Measurements from ENCODE around the gene CATSPER1. TPM values are rescaled to one million over a fixed set of nuclear protein-coding genes. Genes with fewer than 3 reads are reported as not detected.

Gene CATSPER1
- total RNA-seq, 1 donor from 2014 or later: 3.6 TPM

GRCh38 chr11:66017321-66017720 lies 9.0 kb downstream of the CATSPER1 start:
- Histone ChIP-seq H3K4me3 (no peak overlapping the region), H3K36me3 (no peaks in the 10 kb centered on the region), H3K4me1 (peaks cover 21% of the 10 kb centered on the region), H3K9me3 (no peaks in the 10 kb centered on the region), H3K27me3 (ENCODE audit: low read depth) (peaks cover 11% of the 10 kb centered on the region), H3K27ac (no peak overlapping the region)
- intact Hi-C loops (cut with DNase I): no loop called here
- DNase-seq: no peak
- no peak for ATAC-seq
- no peak for TF ChIP-seq CTCF (IDR thresholded peaks at IDR 0.05)

GRCh38 chr11:66016793-66017177 lies 9.5 kb downstream of the CATSPER1 start:
- Histone ChIP-seq H3K9me3 (no peaks in the 10 kb centered on the region), H3K4me1 (peaks cover 21% of the 10 kb centered on the region), H3K4me3 (no peak overlapping the region), H3K27ac (no peak overlapping the region), H3K36me3 (no peaks in the 10 kb centered on the region), H3K27me3 (ENCODE audit: low read depth) (peaks cover 15% of the 10 kb centered on the region)
- no peak for TF ChIP-seq CTCF (IDR thresholded peaks at IDR 0.05)
- ATAC-seq (no peak), DNase-seq (no peak)
- intact Hi-C loops (cut with DNase I): no loop called here

GRCh38 chr11:66015936-66016792 lies 10.1 kb downstream of the CATSPER1 start:
- DNase-seq (no peak), ATAC-seq (no peak)
- H3K4me3 ChIP-seq: no peak overlapping the region
- intact Hi-C loops (cut with DNase I): no loop called here
- H3K9me3 ChIP-seq: no peaks in the 10 kb centered on the region
- no peak overlapping the region for H3K27ac ChIP-seq
- H3K27me3 ChIP-seq (ENCODE audit: low read depth): peaks cover 22% of the 10 kb centered on the region
- H3K4me1 ChIP-seq: peaks cover 17% of the 10 kb centered on the region
- no peaks in the 10 kb centered on the region for H3K36me3 ChIP-seq
- no peak for TF ChIP-seq CTCF (IDR thresholded peaks at IDR 0.05)

- Histone ChIP-seq H3K4me3 (no peak overlapping the region), H3K4me1 (peaks cover 17% of the 10 kb centered on the region), H3K27me3 (ENCODE audit: low read depth) (peaks cover 22% of the 10 kb centered on the region), H3K36me3 (no peaks in the 10 kb centered on the region), H3K27ac (no peak overlapping the region), H3K9me3 (no peaks in the 10 kb centered on the region)
- ATAC-seq: no peak
- no peak for DNase-seq
- no peak for TF ChIP-seq CTCF (IDR thresholded peaks at IDR 0.05)
- intact Hi-C loops (cut with DNase I): no loop called here
These were observed 10.8 kb downstream of the CATSPER1 start for GRCh38 chr11:66015454-66015881.

- Histone ChIP-seq H3K4me3 (no peak overlapping the region), H3K4me1 (peaks cover 17% of the 10 kb centered on the region), H3K27me3 (ENCODE audit: low read depth) (peaks cover 22% of the 10 kb centered on the region), H3K36me3 (no peaks in the 10 kb centered on the region), H3K27ac (no peak overlapping the region), H3K9me3 (no peaks in the 10 kb centered on the region)
- DNase-seq (no peak), ATAC-seq (no peak)
- intact Hi-C loops (cut with DNase I): no loop called here
- no peak for TF ChIP-seq CTCF (IDR thresholded peaks at IDR 0.05)
These were observed 11.3 kb downstream of the CATSPER1 start for GRCh38 chr11:66014804-66015453.

All from lower lobe of right lung (tissue), 2 donors.